T-cell (primary cell): ENCODE data around the gene SETBP1. TPM values are rescaled to one million over a fixed set of nuclear protein-coding genes. Genes with fewer than 3 reads are reported as not detected.

Experiments
- ATAC-seq, 4 experiments: fragments of 200-7000 bp in 3 of 4; fragments of 150-1000 bp in 1 of 4; cut with Tn5 transposase; replicated peaks in 1 of 4; 1 replicate in 3 of 4; 2 replicates in 1 of 4; pipeline ENCODE4 v1.10.0; 2021; ENCODE audit warnings: moderate library complexity in 3 of 4, mild to moderate bottlenecking in 2 of 4, moderate number of reproducible peaks in 1 of 4
- CTCF ChIA-PET, 2 donors: fragments of 300-600 bp; sonication (Branson Sonifier 250); formaldehyde crosslinking; loops; one replicate each; lab custom pipeline; 2022; ENCODE audit warnings: antibody characterized with exemption in 2 of 2; lab: Charles Lee
- POLR2A ChIA-PET, 2 donors: fragments of 300-600 bp; sonication (Branson Sonifier 250); formaldehyde crosslinking; loops; one replicate each; lab custom pipeline; 2022; ENCODE audit warnings: antibody characterized with exemption in 2 of 2; lab: Charles Lee
- DNase-seq, 35 experiments: peaks; one replicate each; pipeline versions ENCODE4 v3.0.0 to v3.0.0-alpha.2; 2013 to 2023
- H3K27ac ChIP-seq: one replicate; pipeline ENCODE4 v1.5.1; 2013; ENCODE audit warnings: low read length
- H3K27me3 ChIP-seq, 2 experiments: replicated peaks in 1 of 2; 1 replicate in 1 of 2; 2 replicates in 1 of 2; pipeline versions ENCODE4 v1.6.1 to v1.7.0; 2013; ENCODE audit warnings: low read length in 1 of 2, mixed read lengths in 1 of 2; ENCODE audit not compliant: control insufficient read depth in 2 of 2, insufficient read depth in 2 of 2; ENCODE audit errors: extremely low read depth in 1 of 2
- H3K36me3 ChIP-seq, 2 donors: 1 replicate in 1 of 2; 2 replicates in 1 of 2; pipeline versions ENCODE4 v1.6.1 to v1.7.0; 2013; ENCODE audit warnings: low read length in 1 of 2; ENCODE audit not compliant: control insufficient read depth in 2 of 2, insufficient read depth in 1 of 2; ENCODE audit errors: extremely low read depth in 1 of 2
- H3K4me1 ChIP-seq, 2 experiments: 1 replicate in 1 of 2; 2 replicates in 1 of 2; pipeline versions ENCODE4 v1.6.1 to v1.7.0; 2013; ENCODE audit warnings: low read length in 2 of 2, mixed read lengths in 1 of 2; ENCODE audit not compliant: insufficient read depth in 2 of 2, control insufficient read depth in 1 of 2; ENCODE audit errors: extremely low read depth in 1 of 2
- H3K4me3 ChIP-seq, 2 donors: 1 replicate in 1 of 2; 2 replicates in 1 of 2; pipeline versions ENCODE4 v1.5.1 to v1.7.0; 2013; ENCODE audit warnings: mild to moderate bottlenecking in 2 of 2, low read length in 1 of 2, moderate library complexity in 1 of 2; ENCODE audit not compliant: control insufficient read depth in 1 of 2; ENCODE audit errors: extremely low read depth in 1 of 2
- H3K9me3 ChIP-seq: 2 replicates; pipeline ENCODE4 v1.7.0; 2013
- H3K27ac Mint-ChIP-seq, 2 donors: one replicate each; pipeline ENCODE4 v1.8.0; 2020 to 2021; ENCODE audit warnings: mild to moderate bottlenecking in 2 of 2, mixed read lengths in 2 of 2
- H3K27me3 Mint-ChIP-seq, 2 donors: one replicate each; pipeline ENCODE4 v1.8.0; 2021 to 2022; ENCODE audit warnings: mixed read lengths in 2 of 2
- H3K36me3 Mint-ChIP-seq: one replicate; pipeline ENCODE4 v1.8.0; 2021; ENCODE audit warnings: mixed read lengths
- H3K4me1 Mint-ChIP-seq, 3 donors: one replicate each; pipeline ENCODE4 v1.8.0; 2020 to 2022; ENCODE audit warnings: mixed read lengths in 3 of 3, mild to moderate bottlenecking in 1 of 3
- H3K4me3 Mint-ChIP-seq, 3 donors: one replicate each; pipeline ENCODE4 v1.8.0; 2020 to 2022; ENCODE audit warnings: mild to moderate bottlenecking in 3 of 3, mixed read lengths in 3 of 3, moderate library complexity in 3 of 3
- H3K9me3 Mint-ChIP-seq, 3 donors: one replicate each; pipeline ENCODE4 v1.8.0; 2020 to 2022; ENCODE audit warnings: mixed read lengths in 3 of 3
- WGBS: methylation state at CpG from one replicate; pipeline ENCODE4 v1.1.5; 2013; ENCODE audit warnings: missing lambda C conversion rate; ENCODE audit not compliant: insufficient coverage; 5-methylcytosine and 5-hydroxymethylcytosine counted together
- total RNA-seq, 35 experiments: library from RNA in 6 of 35; stranded (reverse) in 6 of 35; fragments of 120-200 nt in 1 of 35; gene quantifications; one replicate each; pipeline versions ENCODE4 v1.2.1 to v1.2.4 and lab custom pipeline; 2013 to 2026

SETBP1 gene
- total RNA-seq, 5 donors from 2014 or later (not counting 1 experiment from before 2014, with no cell fraction given) = 1.6 to 5.7 (median 3.2) TPM

DNA sequence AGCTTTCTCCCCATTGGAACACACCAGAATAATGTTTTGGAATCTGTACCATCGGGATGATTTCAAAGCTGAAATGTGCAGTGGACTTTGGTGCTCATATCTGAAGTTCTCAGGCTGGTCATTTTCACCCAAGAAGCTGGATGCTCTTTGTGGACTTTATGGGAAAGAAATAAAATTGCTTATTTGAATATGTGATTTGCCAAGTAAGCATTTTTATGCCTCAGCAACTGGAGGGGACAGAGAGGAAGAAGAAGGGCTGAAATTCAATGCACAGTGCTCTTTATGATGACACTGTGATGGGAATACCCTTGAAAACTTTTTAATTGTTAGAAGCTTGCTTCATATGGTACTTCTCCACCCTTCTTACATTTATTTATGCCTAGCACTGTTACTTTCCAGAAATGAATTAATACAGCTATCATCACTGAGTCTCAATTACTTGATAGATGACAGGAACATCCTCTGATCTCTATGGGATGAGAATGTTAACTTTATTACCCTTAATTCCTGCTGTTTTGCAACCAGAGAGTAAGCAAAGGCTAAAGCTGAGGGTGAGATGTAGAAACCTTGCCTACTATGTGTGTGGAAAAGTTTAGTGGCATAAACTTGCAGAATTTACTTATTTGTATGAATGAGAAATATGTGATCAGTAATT is 23.6 kb downstream of the SETBP1 start:
- WGBS = 100% methylated on average over 1 of the region's 1 CpG
- POLR2A ChIA-PET = no interaction called here
- no peak for ATAC-seq
- peaks cover 0 to 12% of the 10 kb centered on the region in 2 donors for H3K27me3 Mint-ChIP-seq
- no peaks in the 10 kb centered on the region for H3K36me3 ChIP-seq
- H3K27ac ChIP-seq = no peak overlapping the region
- no peaks in the 10 kb centered on the region for H3K9me3 Mint-ChIP-seq
- DNase-seq = no peak
- H3K4me1 Mint-ChIP-seq = no peaks in the 10 kb centered on the region
- H3K4me1 ChIP-seq = peaks cover 0 to 12% of the 10 kb centered on the region in 2 experiments
- H3K27ac Mint-ChIP-seq = no peak overlapping the region
- no peaks in the 10 kb centered on the region for H3K36me3 Mint-ChIP-seq
- no peaks in the 10 kb centered on the region for H3K27me3 ChIP-seq
- H3K4me3 ChIP-seq = no peak overlapping the region
- CTCF ChIA-PET = no interaction called here
- H3K9me3 ChIP-seq = no peaks in the 10 kb centered on the region
- H3K4me3 Mint-ChIP-seq = no peak overlapping the region

DNA sequence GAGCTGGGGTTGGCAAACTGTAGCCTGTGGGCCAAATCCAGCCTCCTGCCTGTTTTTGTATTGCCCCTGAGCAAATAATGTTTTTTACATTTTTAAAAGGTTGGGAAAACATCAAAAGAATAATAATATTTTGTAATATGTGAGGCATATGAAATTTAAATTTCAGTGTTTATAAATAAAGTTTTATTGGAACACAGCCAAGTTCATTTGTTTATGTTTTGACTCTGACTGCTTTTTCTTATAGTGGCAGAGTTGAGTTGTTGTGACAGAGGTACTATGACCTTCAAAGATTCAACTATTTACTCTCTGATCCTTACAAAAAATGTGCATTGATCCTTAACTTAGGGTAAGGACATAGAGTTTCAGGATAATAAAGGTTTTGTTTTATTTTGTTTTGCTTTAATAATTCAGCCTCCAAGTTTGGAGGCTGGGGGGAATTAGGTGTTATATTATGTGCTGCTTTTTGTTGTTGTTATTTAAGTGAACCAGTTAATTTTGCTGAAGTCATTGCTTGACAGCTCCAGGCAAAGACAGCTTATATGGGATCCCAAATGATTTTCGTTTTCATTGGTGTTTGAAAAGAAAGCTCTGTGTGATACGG is 24.5 kb downstream of the SETBP1 start:
- no peak for ATAC-seq
- no peaks in the 10 kb centered on the region for H3K36me3 Mint-ChIP-seq
- ChIA-PET POLR2A (interaction anchor here in 1 of 2 donors (0.6 kb wide), 1 partner anchor 389 kb away, joined by 4 read pairs; no protein-coding TSS in a partner anchor), CTCF (interaction anchor here in 1 of 2 donors (0.6 kb wide), 1 partner anchor 177 kb away, joined by 3 read pairs; no protein-coding TSS in a partner anchor)
- Histone ChIP-seq H3K9me3 (no peaks in the 10 kb centered on the region), H3K27me3 (no peaks in the 10 kb centered on the region), H3K27ac (no peak overlapping the region), H3K4me3 (no peak overlapping the region), H3K36me3 (no peaks in the 10 kb centered on the region), H3K4me1 (peaks cover 0 to 17% of the 10 kb centered on the region in 2 experiments)
- peaks cover 3 to 12% of the 10 kb centered on the region in 2 donors for H3K27me3 Mint-ChIP-seq
- H3K9me3 Mint-ChIP-seq = no peaks in the 10 kb centered on the region
- peaks cover 0 to 5% (median 4%) of the 10 kb centered on the region in 3 donors for H3K4me1 Mint-ChIP-seq
- no peak overlapping the region for H3K27ac Mint-ChIP-seq
- no CpG with 5 or more reads among the region's 2 CpGs for WGBS
- no peak overlapping the region for H3K4me3 Mint-ChIP-seq
- DNase-seq = no peak

DNA sequence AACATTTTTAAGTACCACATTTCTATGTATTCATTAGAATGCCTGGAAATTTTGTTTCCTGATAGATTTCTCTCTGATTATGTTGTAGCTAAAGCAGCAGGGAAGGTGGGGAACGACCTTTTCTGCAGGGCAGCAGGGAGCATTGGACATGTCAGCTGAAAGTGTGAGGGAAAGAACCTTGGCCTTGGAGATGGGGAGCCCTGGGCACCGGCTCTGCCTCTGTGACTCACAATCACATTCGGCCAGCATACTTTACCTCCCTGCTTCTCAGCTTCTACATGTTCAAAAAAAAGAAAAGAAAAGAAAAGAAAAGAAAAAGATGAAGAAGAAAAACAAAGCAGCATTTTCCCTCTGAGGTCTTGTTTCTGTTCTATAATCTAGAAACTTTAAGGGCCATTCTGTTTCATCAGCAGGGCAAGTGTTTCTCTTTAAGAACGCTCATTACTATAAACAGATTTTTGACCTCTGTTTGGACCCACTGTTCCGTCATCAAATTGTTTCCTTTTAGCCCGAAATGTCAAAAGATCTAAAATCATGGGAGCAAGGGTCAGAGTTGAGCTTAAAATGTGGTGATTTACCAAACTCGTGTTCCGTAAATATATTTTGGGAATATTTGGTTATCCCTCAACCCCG is 27.9 kb downstream of the SETBP1 start:
- Histone ChIP-seq H3K9me3 (no peaks in the 10 kb centered on the region), H3K36me3 (no peaks in the 10 kb centered on the region), H3K27me3 (no peaks in the 10 kb centered on the region), H3K27ac (no peak overlapping the region), H3K4me3 (no peak overlapping the region), H3K4me1 (peaks cover 0 to 5% of the 10 kb centered on the region in 2 experiments)
- Mint-ChIP-seq H3K27me3 (peaks cover 3 to 9% of the 10 kb centered on the region in 2 donors), H3K27ac (no peak overlapping the region), H3K36me3 (no peaks in the 10 kb centered on the region), H3K4me1 (peaks cover 0 to 11% (median 4%) of the 10 kb centered on the region in 3 donors), H3K4me3 (no peak overlapping the region), H3K9me3 (no peaks in the 10 kb centered on the region)
- 100% methylated on average over 1 of the region's 9 CpGs for WGBS
- ATAC-seq (no peak), DNase-seq (no peak)
- POLR2A ChIA-PET = interaction anchor here in 1 of 2 donors (0.6 kb wide), 1 partner anchor 215 kb away, joined by 4 read pairs; no protein-coding TSS in a partner anchor
- CTCF ChIA-PET = no interaction called here

DNA sequence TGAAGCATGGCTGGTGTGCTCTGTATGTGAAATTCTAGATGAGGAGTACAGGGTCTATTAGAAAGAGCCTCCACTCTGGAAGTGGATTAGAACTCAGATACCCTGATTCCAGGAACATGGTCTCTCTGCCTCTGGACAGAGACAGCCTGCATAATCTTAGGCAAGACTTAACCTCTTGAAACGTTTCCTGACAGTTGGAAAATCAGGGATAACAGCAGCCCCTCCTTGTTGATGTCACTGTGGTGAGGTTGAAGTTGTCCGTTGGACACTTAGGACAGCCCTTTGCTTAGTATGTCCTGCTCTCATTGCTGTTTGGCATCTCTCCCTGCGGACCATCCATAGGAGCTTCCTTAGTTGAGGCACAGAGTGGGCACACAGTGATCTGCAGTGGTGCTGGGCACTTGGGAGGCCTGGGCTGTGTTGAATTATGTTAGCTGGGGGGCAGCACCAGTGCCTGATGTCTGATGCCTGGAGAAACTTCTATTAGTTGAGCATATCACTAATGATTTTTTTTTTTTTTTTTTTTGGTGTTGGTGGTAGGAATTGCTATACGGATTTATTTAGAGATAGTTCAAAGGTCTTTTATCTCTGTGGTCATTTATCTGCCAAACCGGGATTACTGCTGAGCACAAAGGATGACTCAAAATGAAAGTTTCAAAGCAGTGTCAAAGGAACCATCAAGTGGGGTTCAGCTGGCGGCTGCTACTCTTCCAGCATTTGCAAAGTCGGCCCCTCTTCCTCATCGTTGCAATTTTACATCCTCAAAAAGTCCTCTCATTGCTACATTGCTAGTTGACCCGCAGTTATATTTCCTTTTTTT is 28.8 kb downstream of the SETBP1 start:
- H3K27me3 Mint-ChIP-seq = peaks cover 3 to 12% of the 10 kb centered on the region in 2 donors
- no peaks in the 10 kb centered on the region for H3K36me3 Mint-ChIP-seq
- no peaks in the 10 kb centered on the region for H3K27me3 ChIP-seq
- H3K4me1 Mint-ChIP-seq = peaks cover 0 to 11% (median 4%) of the 10 kb centered on the region in 3 donors
- H3K9me3 Mint-ChIP-seq = no peaks in the 10 kb centered on the region
- ATAC-seq (no peak), DNase-seq (no peak)
- H3K36me3 ChIP-seq = no peaks in the 10 kb centered on the region
- peaks cover 0 to 5% of the 10 kb centered on the region in 2 experiments for H3K4me1 ChIP-seq
- no peak overlapping the region for H3K4me3 ChIP-seq
- no peak overlapping the region for H3K27ac ChIP-seq
- no peaks in the 10 kb centered on the region for H3K9me3 ChIP-seq
- H3K27ac Mint-ChIP-seq = no peak overlapping the region
- no peak overlapping the region for H3K4me3 Mint-ChIP-seq
- ChIA-PET CTCF (no interaction called here), POLR2A (no interaction called here)
- WGBS = 34% methylated on average over 6 of the region's 9 CpGs

DNA sequence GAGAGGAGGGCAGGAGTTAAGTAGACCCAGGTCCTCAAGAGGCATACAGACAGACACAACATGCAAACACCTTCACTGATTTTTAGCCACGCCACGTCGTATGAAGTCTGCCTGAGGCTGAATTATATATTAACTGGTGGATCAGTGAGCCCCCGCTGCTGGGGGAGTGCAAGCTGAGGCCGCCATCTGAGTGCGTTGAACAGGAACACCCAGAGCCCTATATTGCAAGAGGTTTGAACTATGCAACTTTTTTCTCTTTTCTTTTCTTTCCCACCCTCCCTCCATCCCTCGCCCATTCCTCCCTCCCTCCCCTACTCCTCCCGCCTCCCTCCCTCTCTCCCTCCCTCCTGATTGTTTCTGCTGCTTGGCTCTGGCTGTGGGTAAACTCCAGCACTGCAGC is 30.2 kb downstream of the SETBP1 start:
- H3K27me3 ChIP-seq = no peaks in the 10 kb centered on the region
- H3K36me3 ChIP-seq = no peaks in the 10 kb centered on the region
- POLR2A ChIA-PET = no interaction called here
- H3K4me1 Mint-ChIP-seq = peaks cover 0 to 11% (median 4%) of the 10 kb centered on the region in 3 donors
- CTCF ChIA-PET = interaction anchor here in 1 of 2 donors (0.7 kb wide), 1 partner anchor 291 kb away, joined by 6 read pairs; no protein-coding TSS in a partner anchor
- H3K4me3 ChIP-seq = no peak overlapping the region
- H3K4me3 Mint-ChIP-seq = no peak overlapping the region
- no peaks in the 10 kb centered on the region for H3K36me3 Mint-ChIP-seq
- no peaks in the 10 kb centered on the region for H3K9me3 Mint-ChIP-seq
- 100% methylated on average over 5 of the region's 8 CpGs for WGBS
- peaks cover 0 to 5% of the 10 kb centered on the region in 2 experiments for H3K4me1 ChIP-seq
- H3K27ac ChIP-seq = no peak overlapping the region
- ATAC-seq = no peak
- H3K27me3 Mint-ChIP-seq = peaks cover 3 to 12% of the 10 kb centered on the region in 2 donors
- no peak overlapping the region for H3K27ac Mint-ChIP-seq
- H3K9me3 ChIP-seq = no peaks in the 10 kb centered on the region
- DNase-seq = no peak

DNA sequence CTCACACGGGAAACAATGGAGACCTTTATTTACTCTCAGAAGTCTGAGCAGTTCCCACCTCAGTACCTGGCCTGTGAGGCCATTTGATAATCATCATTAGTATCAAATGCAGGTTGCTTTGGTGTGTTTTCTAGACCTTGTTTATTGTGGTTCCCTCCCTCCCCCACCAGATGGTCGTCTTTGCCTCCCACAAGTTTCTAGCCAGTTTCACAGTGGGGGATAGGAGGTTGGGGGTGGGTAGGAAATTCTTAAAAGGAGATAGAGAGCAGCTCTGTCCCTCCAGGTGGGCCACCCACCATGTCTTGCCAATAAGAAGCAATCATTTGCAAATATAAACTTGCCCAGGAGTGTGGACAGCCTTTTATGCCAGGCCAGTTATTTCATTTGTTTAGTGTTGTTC is 31.3 kb downstream of the SETBP1 start:
- H3K36me3 Mint-ChIP-seq = no peaks in the 10 kb centered on the region
- H3K4me1 Mint-ChIP-seq = peaks cover 0 to 20% (median 6%) of the 10 kb centered on the region in 3 donors
- CTCF ChIA-PET = interaction anchor here (0.6 to 0.7 kb wide), 2 partner anchors 249 to 919 kb away, joined by 3 to 15 read pairs; no protein-coding TSS in a partner anchor
- Histone ChIP-seq H3K9me3 (no peaks in the 10 kb centered on the region), H3K36me3 (no peaks in the 10 kb centered on the region), H3K4me3 (no peak overlapping the region), H3K4me1 (peaks cover 0 to 13% of the 10 kb centered on the region in 2 experiments), H3K27ac (no peak overlapping the region), H3K27me3 (no peaks in the 10 kb centered on the region)
- ATAC-seq = no peak
- DNase-seq = no peak
- H3K27me3 Mint-ChIP-seq = peaks cover 3 to 9% of the 10 kb centered on the region in 2 donors
- H3K27ac Mint-ChIP-seq = no peak overlapping the region
- POLR2A ChIA-PET = no interaction called here
- no peak overlapping the region for H3K4me3 Mint-ChIP-seq
- no peaks in the 10 kb centered on the region for H3K9me3 Mint-ChIP-seq
- WGBS = no CpG with 5 or more reads among the region's 2 CpGs
